Retinal pigment epithelial cell (primary cell): ENCODE data around the gene SMCR8.

Experiments
- DNase-seq: peaks from one replicate; pipeline ENCODE4 v3.0.0-alpha.2; 2010; ENCODE audit warnings: low read depth
- H3K4me3 ChIP-seq: 2 replicates; pipeline ENCODE4 v1.5.1; 2011; ENCODE audit warnings: mild to moderate bottlenecking, low read length, control low read depth, moderate library complexity
- TF ChIP-seq, protein P1 (sequence below): conservative IDR thresholded peaks from 2 replicates; pipeline ENCODE4 v1.5.1; 2011; ENCODE audit warnings: low read depth, low read length, control low read depth, inconsistent platforms

SMCR8 gene

DNA sequence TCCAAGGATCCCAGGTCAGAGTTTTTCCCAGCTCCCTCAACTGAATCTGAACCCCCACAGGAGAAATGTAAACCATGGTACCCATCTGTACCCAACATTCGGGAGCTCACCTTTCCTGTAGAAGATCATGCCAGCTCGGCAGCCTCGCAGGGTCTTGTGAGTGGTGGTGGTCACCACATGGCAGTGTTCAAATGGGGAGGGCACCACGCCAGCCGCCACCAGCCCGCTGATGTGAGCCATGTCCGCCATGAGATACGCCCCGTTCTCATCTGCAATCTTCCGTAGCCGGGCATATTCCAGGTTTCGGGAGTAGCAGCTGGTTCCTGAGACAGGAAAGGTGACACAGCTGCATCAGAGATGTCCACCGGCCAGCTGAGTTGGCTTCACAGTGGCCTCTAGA is 24.8 kb downstream of the SMCR8 start:
- H3K4me3 ChIP-seq = no peak overlapping the region
- TF ChIP-seq, protein P1, sequence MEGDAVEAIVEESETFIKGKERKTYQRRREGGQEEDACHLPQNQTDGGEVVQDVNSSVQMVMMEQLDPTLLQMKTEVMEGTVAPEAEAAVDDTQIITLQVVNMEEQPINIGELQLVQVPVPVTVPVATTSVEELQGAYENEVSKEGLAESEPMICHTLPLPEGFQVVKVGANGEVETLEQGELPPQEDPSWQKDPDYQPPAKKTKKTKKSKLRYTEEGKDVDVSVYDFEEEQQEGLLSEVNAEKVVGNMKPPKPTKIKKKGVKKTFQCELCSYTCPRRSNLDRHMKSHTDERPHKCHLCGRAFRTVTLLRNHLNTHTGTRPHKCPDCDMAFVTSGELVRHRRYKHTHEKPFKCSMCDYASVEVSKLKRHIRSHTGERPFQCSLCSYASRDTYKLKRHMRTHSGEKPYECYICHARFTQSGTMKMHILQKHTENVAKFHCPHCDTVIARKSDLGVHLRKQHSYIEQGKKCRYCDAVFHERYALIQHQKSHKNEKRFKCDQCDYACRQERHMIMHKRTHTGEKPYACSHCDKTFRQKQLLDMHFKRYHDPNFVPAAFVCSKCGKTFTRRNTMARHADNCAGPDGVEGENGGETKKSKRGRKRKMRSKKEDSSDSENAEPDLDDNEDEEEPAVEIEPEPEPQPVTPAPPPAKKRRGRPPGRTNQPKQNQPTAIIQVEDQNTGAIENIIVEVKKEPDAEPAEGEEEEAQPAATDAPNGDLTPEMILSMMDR = no peak
- DNase-seq = no peak

DNA sequence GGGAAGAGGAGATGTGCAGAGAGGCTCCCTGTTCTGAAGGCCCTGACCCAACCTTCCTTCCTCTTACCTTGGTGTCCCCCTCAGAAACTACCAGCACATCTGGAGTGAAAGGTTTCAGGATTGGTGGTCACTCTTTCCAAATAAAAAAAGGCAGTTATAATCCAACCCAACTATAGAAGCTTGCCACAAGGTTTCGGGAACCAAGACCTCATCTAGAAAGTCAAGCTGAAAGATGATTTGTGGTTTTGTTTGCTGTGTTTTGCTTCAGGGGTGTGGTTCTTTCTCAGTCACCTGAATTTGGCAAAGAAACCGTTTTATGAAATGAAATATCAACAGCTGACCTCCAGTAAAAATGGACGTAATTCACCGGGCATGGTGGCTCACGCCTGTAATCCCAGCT is 28.9 kb downstream of the SMCR8 start:
- no peak overlapping the region for H3K4me3 ChIP-seq
- no peak for DNase-seq
- TF ChIP-seq, protein P1 = no peak

DNA sequence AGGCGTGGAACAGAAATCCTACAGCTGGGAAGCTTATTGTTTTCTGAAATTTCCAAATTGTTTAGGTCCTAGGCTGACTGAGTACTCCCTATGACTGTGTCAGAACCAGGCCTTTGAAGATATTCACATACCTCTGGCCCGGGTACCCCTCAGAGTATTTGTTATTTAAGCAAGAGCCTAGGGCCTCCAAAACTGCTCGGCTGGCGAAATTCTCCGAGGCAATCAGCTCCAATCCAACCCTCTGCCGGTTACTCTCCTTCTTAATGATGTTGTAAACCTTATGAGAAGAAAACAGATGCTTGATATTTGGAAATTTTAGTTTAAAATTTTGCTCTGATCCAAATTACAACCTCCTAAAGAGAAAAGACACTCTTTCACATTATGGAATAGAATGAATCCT is 38.4 kb downstream of the SMCR8 start:
- H3K4me3 ChIP-seq = no peak overlapping the region
- TF ChIP-seq, protein P1 = no peak
- no peak for DNase-seq

DNA sequence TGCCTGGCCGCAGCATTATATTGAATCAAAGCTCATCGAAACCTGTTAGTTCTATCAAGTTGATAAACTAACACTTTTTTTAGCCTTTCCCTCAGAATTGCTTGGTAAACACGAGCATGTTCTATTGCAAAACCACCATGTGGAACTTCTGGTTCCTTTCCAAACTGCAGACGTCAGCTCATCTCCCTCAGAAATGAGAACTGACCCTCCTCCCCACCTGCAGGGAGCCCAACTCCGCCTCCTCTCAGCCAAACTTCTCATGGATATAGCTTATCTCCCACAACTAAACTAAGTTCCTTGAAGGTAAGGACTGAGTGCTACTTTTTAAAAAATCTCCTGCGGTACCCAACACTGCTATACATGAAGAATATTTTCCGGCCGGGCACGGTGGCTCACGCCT is 41.5 kb downstream of the SMCR8 start:
- H3K4me3 ChIP-seq = no peak overlapping the region
- DNase-seq = no peak
- TF ChIP-seq, protein P1 = no peak

DNA sequence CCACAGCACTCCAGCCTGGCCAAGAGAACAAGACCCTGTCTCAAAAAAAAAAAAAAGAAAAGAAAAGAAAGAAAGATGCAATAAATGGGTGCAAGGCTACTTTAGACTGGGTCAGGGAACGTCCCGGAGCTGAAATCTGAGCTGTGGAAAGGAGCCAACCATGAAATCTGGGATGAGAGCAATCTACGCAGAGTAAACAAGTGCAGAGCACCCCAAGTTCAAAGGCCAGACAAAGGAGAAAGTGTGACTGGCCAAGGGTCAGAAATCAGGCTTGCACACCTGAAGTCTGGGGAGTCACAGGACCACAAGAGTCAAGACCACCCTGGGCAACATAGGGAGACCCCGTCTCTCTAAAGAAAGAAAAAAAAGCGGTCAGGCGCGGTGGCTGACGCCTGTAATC is 45.4 kb downstream of the SMCR8 start:
- TF ChIP-seq, protein P1 = no peak

DNA sequence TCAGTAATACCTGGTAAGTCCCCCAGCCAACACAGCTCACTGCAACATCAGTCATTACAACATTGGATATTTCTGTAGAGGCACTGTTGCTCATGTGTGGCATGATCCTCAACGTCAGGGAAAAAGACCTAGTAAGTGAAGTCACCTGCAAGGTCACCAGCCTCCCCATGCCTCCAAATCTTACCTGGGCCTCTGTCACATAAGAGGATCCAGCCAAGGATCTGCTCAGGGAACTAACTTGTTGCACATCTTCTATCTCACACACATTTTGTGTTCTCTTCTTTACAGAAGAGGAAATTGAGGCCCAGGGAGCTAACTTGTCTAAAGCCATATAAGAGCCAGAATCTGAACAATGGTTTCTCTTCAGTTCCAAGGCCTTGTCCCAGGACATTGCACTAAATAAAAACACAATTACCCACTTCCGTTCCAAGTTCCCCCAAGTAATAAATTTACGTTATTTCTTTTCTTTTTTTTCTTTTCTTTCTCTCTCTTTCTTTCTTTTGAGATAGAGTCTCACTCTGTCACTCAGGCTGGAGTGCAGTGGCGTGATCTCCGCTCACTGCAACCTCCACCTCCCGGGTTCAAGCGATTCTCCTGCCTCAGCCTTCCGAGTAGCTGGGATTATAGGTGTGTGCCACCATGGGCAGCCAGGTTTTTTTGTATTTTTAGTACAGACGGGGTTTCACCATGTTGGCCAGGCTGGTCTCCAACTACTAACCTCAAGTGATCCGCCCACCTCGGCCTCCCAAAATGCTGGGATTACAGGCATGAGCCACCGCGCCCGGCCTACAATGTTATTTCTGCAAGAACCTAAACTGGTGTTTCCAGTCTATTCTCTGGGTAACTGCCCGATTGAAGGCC is 47.0 kb downstream of the SMCR8 start:
- TF ChIP-seq, protein P1 = no peak
- DNase-seq = no peak
- H3K4me3 ChIP-seq = peak overlapping the region; percentile 74

More for the DNA sequence above, 45.4 kb downstream of the SMCR8 start:
- H3K4me3 ChIP-seq = no peak overlapping the region
- DNase-seq = no peak

DNA sequence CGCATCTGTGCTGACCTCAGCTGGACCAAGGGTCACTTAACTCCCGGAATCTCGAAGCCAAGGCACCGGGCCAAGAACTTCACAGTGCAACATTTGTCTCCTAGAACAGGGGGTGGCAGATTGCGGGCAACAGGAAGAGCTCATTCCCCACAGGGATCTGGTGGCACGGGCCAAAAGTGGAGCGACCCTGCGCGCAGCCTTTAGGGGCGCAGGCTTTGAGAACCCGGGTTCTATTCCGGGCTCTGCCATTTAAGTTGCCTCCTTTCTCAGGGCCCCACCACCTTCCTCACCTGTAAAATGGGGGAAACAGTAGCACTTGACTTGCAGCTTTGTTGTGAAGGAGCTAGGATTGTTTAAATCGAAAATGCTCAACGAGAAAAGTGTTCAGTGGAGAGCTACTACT is 47.6 kb downstream of the SMCR8 start:
- peak overlapping the region; percentile 74 for H3K4me3 ChIP-seq
- peak; percentile 27 for DNase-seq
- TF ChIP-seq, protein P1 = no peak
